C4-2B (cell line): ENCODE measurements around the gene NGFR.

Experiments
- CTCF ChIP-seq: fragments of 450-650 bp; conservative IDR thresholded peaks from 2 replicates; pipeline ENCODE4 v1.5.1; 2017; ENCODE audit warnings: mild to moderate bottlenecking
- ZFX ChIP-seq: fragments of 450-650 bp; IDR thresholded peaks from 2 replicates; pipeline ENCODE4 v1.6.1; 2017

GRCh38 chr17:49549691-49550678 lies 54.9 kb downstream of the NGFR start:
- TF ChIP-seq CTCF (no peak), ZFX (no peak)
